NB4 (cell line): ENCODE results near the gene ADARB2.

Experiments
- CTCF ChIP-seq: IDR thresholded peaks from one replicate; pipeline ENCODE4 v1.5.1; 2012; ENCODE audit warnings: low read depth, low read length
- POLR2A ChIP-seq: IDR thresholded peaks from 2 replicates; pipeline ENCODE4 v1.6.1; 2011; ENCODE audit warnings: mild to moderate bottlenecking; ENCODE audit not compliant: insufficient read length; ENCODE audit errors: extremely low read depth

GRCh38 chr10:1517684-1518083 lies 219.6 kb downstream of the ADARB2 start:
- TF ChIP-seq CTCF (no peak), POLR2A (no peak)
